GM23338 (cell line): ENCODE measurements around the gene EPHB3.

ENCODE experiments used
- CREB1 ChIP-seq: fragments of 250-450 bp; sonication (Bioruptor Pico); IDR thresholded peaks from 2 replicates; pipeline ENCODE4 v1.5.0; 2020; ENCODE audit warnings: low read depth, mild to moderate bottlenecking, moderate library complexity
- CTCF ChIP-seq, 2 experiments: fragments of 200-600 bp in 1 of 2; sonication (generic) in 1 of 2; conservative IDR thresholded peaks; 2 replicates each; pipeline versions ENCODE4 v1.5.1 to v1.6.1; 2016 to 2017; ENCODE audit warnings: antibody characterized with exemption in 2 of 2, low read depth in 2 of 2, mild to moderate bottlenecking in 2 of 2, moderate library complexity in 1 of 2
- ETS1 ChIP-seq: IDR thresholded peaks from 2 replicates; pipeline ENCODE4 v1.6.1; 2016; ENCODE audit warnings: antibody characterized with exemption
- EZH2 ChIP-seq: fragments of 200-600 bp; sonication (generic); IDR thresholded peaks from one replicate; pipeline ENCODE4 v1.8.0; 2017; ENCODE audit warnings: antibody characterized with exemption, mild to moderate bottlenecking, low read depth; ENCODE audit not compliant: unreplicated experiment
- EZH2phosphoT487 ChIP-seq: fragments of 200-600 bp; sonication (generic); IDR thresholded peaks from one replicate; pipeline ENCODE4 v1.8.1; 2018; ENCODE audit warnings: antibody characterized with exemption; ENCODE audit not compliant: unreplicated experiment
- POLR2AphosphoS5 ChIP-seq: IDR thresholded peaks from 2 replicates; pipeline ENCODE4 v1.6.1; 2016; ENCODE audit warnings: antibody characterized with exemption, low read depth
- REST ChIP-seq: IDR thresholded peaks from one replicate; pipeline ENCODE4 v1.6.1; 2018; ENCODE audit warnings: antibody characterized with exemption; ENCODE audit not compliant: unreplicated experiment
- ZNF331 ChIP-seq: fragments of 250-450 bp; sonication (Bioruptor Pico); IDR thresholded peaks from 2 replicates; pipeline ENCODE4 v1.5.0; 2020; ENCODE audit warnings: low read depth, mild to moderate bottlenecking, moderate library complexity
- ZNF462 ChIP-seq: fragments of 250-450 bp; sonication (Bioruptor Pico); IDR thresholded peaks from 2 replicates; pipeline ENCODE4 v1.5.0; 2020; ENCODE audit warnings: mild to moderate bottlenecking, moderate library complexity

- no peak for TF ChIP-seq POLR2AphosphoS5
- TF ChIP-seq CTCF (conservative IDR thresholded peaks at IDR 0.05; ENCODE audit: low read depth in 2 of 2), result no peak
- TF ChIP-seq ETS1, result no peak
- no peak for TF ChIP-seq ZNF462 (CRISPR knock-in tag)
- no peak for TF ChIP-seq ZNF331 (CRISPR knock-in tag)
- TF ChIP-seq EZH2phosphoT487, result no peak
- no peak for TF ChIP-seq REST
- no peak for TF ChIP-seq CREB1 (CRISPR knock-in tag)
- no peak for TF ChIP-seq EZH2
Observed at GRCh38 chr3:184514171-184514490, 47.5 kb upstream of the EPHB3 start.
